Panc1 (cell line): ENCODE measurements around the gene TEX53.

Experiments used
- CTCF ChIP-seq: fragments of 450-650 bp; IDR thresholded peaks from 2 replicates; pipeline ENCODE4 v1.5.1; 2017; ENCODE audit warnings: mild to moderate bottlenecking
- POLR2AphosphoS5 ChIP-seq: IDR thresholded peaks from 2 replicates; pipeline ENCODE4 v1.6.1; 2012; ENCODE audit warnings: mild to moderate bottlenecking, low read depth, low read length, moderate library complexity
- SIN3A ChIP-seq: IDR thresholded peaks from 2 replicates; pipeline ENCODE4 v1.6.1; 2012; ENCODE audit warnings: low read depth, mild to moderate bottlenecking, low read length, moderate library complexity, borderline replicate concordance; ENCODE audit not compliant: insufficient read depth
- TCF7L2 ChIP-seq: IDR thresholded peaks from 2 replicates; pipeline ENCODE4 v1.6.1; 2011; ENCODE audit warnings: mild to moderate bottlenecking, low read depth, low read length, inconsistent platforms

- no peak for TF ChIP-seq POLR2AphosphoS5
- no peak for TF ChIP-seq CTCF
- TF ChIP-seq TCF7L2, result no peak
- TF ChIP-seq SIN3A, result no peak
Measured at GRCh38 chr9:114694719-114695269, 37.2 kb upstream of the TEX53 start.
